HL-60 (cell line): ENCODE results near the gene EDEM2.

ENCODE experiments used
- CTCF ChIP-seq: IDR thresholded peaks from one replicate; pipeline ENCODE4 v1.5.1; 2011; ENCODE audit warnings: low read length, control low read depth, inconsistent platforms; ENCODE audit not compliant: insufficient read depth
- GABPA ChIP-seq: IDR thresholded peaks from 2 replicates; pipeline ENCODE4 v1.6.1; 2012; ENCODE audit warnings: low read depth
- POLR2AphosphoS5 ChIP-seq: IDR thresholded peaks from 2 replicates; pipeline ENCODE4 v1.6.1; 2012; ENCODE audit warnings: low read depth
- REST ChIP-seq: IDR thresholded peaks from 2 replicates; pipeline ENCODE4 v1.6.1; 2012; ENCODE audit warnings: low read depth; ENCODE audit not compliant: insufficient replicate concordance

GRCh38 chr20:35192118-35192872 is 45.2 kb upstream of the EDEM2 start:
- no peak for TF ChIP-seq CTCF
- TF ChIP-seq GABPA: no peak
- TF ChIP-seq REST: no peak
- no peak for TF ChIP-seq POLR2AphosphoS5
